Neural progenitor cell (in vitro differentiated cells): ENCODE results near the gene ERICH2.

Experiments used
- CTCF ChIP-seq: fragments of 200-600 bp; sonication (generic); IDR thresholded peaks from 2 replicates; pipeline ENCODE4 v1.5.1; 2017; ENCODE audit warnings: antibody characterized with exemption, mild to moderate bottlenecking
- EZH2 ChIP-seq: fragments of 200-600 bp; sonication (generic); IDR thresholded peaks from 2 replicates; pipeline ENCODE4 v1.6.1; 2017; ENCODE audit warnings: antibody characterized with exemption, mild to moderate bottlenecking, moderate library complexity
- EZH2phosphoT487 ChIP-seq: fragments of 200-600 bp; sonication (generic); IDR thresholded peaks from 2 replicates; pipeline ENCODE4 v1.6.1; 2017; ENCODE audit warnings: antibody characterized with exemption

- TF ChIP-seq CTCF = no peak
- TF ChIP-seq EZH2 = no peak
- TF ChIP-seq EZH2phosphoT487 = no peak
Measured at GRCh38 chr2:170744248-170745002, 25.8 kb upstream of the ERICH2 start.
